C4-2B (cell line): Measurements from ENCODE around the gene COL24A1.

ENCODE experiments used
- ZFX ChIP-seq: fragments of 450-650 bp; IDR thresholded peaks from 2 replicates; pipeline ENCODE4 v1.6.1; 2017
- TF ChIP-seq, protein P1 (sequence below): fragments of 450-650 bp; conservative IDR thresholded peaks from 2 replicates; pipeline ENCODE4 v1.5.1; 2017; ENCODE audit warnings: mild to moderate bottlenecking

DNA sequence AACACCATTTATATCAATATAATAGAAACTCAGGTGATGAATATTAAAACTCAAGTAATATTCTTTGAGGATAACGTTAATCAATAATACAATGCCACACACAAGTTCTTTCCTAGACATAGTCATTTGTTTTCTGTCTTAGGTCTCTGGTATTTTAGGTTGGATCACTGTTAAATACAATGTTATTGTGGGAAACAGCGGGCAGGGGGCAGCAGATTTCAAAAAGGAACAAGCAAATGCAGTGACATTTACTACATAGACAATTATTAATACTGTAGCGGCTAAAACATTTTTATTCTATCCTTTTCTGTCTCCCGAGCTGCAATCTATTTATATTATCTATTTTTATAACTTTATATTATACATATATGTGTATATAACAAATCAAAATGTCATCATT, 261.9 kb downstream of the COL24A1 start:
- TF ChIP-seq, protein P1, sequence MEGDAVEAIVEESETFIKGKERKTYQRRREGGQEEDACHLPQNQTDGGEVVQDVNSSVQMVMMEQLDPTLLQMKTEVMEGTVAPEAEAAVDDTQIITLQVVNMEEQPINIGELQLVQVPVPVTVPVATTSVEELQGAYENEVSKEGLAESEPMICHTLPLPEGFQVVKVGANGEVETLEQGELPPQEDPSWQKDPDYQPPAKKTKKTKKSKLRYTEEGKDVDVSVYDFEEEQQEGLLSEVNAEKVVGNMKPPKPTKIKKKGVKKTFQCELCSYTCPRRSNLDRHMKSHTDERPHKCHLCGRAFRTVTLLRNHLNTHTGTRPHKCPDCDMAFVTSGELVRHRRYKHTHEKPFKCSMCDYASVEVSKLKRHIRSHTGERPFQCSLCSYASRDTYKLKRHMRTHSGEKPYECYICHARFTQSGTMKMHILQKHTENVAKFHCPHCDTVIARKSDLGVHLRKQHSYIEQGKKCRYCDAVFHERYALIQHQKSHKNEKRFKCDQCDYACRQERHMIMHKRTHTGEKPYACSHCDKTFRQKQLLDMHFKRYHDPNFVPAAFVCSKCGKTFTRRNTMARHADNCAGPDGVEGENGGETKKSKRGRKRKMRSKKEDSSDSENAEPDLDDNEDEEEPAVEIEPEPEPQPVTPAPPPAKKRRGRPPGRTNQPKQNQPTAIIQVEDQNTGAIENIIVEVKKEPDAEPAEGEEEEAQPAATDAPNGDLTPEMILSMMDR = peak; percentile 75
- TF ChIP-seq ZFX = no peak
